UCSD-AML1 (cell line): Measurements from ENCODE around the gene CASZ1.

Source experiments
- DNase-seq: peaks from one replicate; lab custom pipeline; 2025; ENCODE audit not compliant: unreplicated experiment; lab: John Stamatoyannopoulos, UW

CASZ1 gene

DNA sequence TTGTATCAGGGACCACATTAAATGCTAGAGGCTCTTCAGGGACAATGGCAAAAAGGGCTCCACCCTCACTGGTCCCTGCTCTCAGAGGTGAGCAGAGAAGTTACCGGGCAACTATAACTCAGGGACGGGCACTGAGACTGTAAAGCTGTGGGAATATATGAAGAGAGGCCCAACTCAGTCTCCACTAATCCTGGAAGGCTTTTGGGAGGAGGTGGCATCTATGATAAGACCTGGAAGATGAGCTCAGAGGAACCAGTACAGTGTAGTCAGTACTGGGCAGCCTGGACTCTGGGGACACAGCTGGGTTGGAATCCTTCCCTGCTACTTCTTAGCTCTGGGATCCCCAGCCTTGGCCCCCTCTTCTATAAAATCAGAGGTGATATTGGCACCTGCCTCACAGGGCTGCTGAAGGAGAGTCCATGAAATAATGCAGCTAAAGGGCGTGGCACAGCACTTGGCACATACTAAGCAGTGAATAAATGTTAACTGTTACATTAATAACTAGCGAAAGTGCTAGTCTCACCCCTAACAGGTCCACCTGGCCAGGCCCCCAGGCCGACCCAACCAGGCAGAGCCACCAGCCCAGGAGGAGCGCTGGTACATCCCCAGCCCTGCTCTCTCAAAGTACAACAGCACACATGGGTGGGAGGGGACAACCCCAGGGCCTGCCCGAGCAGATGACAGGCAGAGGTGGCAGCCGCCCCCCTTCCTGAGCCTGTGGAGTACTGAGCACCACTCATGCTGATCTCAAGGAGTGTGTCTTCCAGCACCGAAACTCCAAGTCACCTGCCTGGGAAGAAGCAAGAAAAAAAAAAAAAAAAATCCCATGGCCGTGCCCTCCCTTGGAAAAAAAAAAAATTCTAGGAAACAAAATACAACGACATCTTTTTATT is 62.7 kb downstream of the CASZ1 start:
- no peak for DNase-seq

DNA sequence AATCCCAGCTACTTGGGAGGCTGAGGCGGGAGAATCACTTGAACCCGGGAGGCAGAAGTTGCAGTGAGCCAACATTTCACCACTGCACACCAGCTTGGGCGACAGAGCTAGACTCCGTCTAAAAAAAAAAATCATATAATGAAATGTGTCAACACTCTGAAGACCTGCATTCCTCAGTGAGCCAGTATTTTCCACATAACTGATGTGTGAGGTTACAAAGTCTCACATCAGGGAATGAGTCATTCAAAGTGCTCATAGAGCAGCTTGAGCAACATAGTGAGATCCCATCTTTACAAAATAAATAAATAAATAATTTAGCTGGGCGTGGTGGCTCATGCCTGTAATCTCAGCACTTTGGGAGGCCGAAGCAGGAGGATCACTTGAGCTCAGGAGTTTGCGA is 65.5 kb downstream of the CASZ1 start:
- DNase-seq = no peak

DNA sequence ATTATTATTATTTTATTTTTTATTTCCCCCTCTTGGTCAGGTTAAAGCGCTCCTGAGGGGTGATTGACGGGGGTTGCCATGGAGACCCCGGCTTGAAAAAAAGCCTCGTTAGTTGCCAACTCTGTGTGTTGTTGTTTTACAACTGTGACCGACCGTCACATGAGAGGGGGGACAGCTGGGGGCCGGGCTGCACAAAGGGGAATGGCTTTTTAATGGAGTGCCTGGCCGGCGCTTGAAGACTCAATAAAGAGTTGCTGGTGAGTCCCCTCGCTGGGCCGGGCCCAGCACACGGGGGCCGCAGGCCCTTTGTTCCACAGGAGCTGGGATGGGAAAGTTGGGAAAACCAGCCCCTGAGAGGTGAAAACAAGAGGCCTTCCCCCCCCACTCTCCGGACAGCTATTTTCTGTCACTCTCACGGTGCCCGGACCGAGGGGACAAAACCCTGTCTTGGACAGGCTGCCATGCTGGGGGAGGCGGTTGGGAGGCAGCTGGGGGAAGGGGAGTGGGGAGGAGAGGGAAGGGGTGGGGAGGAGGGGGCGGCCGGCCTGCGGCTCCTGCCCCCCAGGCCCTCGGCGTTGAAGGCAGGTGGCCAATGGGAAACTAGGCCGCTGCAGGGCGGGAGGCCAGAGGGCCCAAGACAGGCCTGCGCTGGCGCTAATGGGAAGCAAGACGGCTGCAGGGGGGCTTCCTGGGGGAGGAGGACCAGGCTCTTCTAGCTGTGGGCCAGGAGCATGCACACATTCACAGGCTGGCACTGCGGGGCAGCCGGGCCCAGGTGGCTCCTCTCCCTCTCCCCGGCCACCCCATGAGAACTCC is 67.6 kb downstream of the CASZ1 start:
- no peak for DNase-seq

DNA sequence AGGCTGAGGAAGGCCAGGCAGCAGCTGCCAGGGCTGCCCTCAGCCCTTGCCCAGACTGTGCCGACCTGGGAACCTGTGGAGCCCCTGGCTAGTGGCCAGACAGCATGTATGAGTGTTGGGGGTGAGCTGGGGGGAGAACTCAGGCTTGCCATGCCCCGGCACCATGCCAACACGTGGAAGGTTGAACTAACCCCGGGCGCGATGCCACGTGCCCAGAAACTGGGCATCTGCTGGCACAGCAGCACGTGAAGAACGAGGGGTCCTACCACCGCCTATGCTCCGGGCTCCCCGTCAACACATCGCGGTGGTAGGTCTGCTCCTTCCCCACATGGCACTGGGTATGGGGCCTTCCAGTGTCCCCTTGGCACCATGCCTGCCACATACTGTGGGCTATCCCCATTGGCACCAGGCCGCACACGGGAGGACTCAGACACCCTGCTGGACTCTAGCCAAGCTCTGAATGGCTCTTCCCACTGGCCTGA is 68.7 kb downstream of the CASZ1 start:
- DNase-seq = no peak

- no peak for DNase-seq
Measured at GRCh38 chr1:10726355-10726754, 70.1 kb downstream of the CASZ1 start.

DNA sequence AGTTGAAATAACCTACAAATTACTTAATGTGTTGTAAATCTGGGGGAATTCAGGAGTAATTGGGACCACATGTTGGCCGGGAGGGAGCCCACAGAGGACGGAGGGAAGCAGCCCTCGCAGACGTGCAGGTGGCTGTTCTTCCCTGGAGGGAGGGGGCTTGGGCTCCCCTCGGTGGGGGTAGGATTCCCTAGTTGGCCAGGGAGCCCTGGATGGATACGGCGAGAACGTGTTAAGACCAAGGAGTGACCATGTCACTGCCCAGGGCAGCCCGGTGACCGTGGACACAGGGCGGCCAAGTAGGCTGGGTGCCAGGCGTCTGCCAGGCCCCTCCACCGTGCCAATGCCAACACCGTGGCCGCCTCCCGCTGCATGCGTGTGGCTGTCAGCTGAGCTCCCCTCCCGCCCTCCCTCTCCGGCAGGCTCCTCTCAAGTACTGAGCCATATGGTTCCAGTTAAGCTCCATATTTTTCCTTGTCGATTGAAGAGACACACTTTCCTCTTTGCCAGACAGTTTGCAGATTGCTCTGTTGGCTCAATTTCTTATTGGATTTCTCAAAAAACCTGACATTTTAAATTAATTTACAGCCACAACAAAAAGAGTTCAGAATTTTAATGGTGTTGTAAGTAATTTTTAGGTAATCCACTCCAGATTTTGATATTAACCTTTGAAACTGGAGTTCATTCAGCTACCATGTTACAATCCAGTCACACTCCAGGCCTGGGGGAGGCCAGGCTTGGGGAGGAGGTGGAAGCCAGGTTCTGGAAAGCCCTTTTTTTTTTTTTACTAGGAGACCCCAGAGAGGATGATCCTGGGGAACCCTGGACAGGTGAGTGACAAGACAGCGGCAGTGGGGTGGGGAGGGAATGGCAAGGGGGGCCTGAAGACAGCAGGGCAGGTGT is 71.2 kb downstream of the CASZ1 start:
- DNase-seq = no peak

- no peak for DNase-seq
Measured at GRCh38 chr1:10724511-10724910, 71.9 kb downstream of the CASZ1 start.

- DNase-seq = no peak
Measured at GRCh38 chr1:10724052-10724494, 72.4 kb downstream of the CASZ1 start.

DNA sequence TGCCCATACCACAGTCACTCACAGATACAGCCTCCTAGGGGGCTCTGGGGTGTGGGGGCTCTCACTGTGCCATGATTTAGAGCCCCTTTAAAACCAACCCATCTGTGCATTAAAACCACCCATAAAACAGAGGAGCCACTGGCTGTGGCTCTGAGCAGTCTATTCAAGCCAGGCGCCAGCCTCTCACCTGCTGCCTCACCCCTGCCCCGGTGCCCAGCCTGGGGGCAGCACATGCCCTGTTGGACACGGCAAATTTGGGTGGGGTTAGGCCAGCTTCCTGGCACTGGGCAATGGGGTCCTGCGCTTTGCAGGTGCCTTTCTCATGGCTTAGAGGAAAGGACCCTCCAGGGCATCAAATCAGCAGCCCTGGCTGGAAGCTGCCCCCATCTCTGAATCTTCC is 73.1 kb downstream of the CASZ1 start:
- no peak for DNase-seq

DNA sequence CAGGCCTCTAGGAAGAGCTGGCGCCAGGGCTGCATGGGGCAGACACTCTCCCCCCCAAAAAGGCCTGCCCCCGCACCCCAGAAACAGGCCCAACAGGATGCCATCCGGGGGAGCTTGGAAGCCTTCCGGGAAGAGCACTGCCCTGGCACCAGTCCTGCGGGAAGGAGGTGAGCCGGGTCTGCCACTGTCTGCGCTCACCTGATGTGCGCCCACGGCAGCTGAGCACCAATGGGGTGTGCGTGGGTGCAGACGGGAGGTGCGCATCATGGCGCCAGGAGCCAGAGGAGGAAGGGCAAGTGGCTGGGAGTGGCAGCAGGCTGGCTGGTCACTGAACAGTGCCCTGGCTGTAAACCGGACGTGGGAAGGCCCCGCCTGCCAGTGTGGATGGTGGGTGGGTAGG is 73.6 kb downstream of the CASZ1 start:
- no peak for DNase-seq

- no peak for DNase-seq
Measured at GRCh38 chr1:10721381-10722321, 74.8 kb downstream of the CASZ1 start.

GRCh38 chr1:10720635-10721034 is 75.8 kb downstream of the CASZ1 start:
- no peak for DNase-seq

DNA sequence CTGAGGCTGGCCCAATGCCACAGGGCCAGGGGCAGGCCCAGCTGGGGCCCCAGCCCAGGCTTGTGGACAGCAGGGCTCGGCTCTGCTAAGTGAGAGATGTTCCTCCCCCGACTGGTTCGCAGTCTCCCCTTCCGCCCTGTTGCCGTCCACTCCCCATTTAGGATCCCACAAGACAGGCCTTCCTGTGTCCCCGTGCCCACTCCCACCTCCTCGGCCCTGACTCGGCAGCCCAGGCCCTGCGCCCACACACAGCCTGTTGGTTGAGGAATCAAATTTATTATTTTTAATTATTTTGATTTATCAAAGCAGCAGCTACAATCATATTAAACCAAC is 78.4 kb downstream of the CASZ1 start:
- DNase-seq = no peak

GRCh38 chr1:10717296-10718082 is 79.0 kb downstream of the CASZ1 start:
- DNase-seq = no peak

GRCh38 chr1:10716840-10717239 is 79.6 kb downstream of the CASZ1 start:
- no peak for DNase-seq

GRCh38 chr1:10714337-10715114 is 81.9 kb downstream of the CASZ1 start:
- DNase-seq = no peak

DNA sequence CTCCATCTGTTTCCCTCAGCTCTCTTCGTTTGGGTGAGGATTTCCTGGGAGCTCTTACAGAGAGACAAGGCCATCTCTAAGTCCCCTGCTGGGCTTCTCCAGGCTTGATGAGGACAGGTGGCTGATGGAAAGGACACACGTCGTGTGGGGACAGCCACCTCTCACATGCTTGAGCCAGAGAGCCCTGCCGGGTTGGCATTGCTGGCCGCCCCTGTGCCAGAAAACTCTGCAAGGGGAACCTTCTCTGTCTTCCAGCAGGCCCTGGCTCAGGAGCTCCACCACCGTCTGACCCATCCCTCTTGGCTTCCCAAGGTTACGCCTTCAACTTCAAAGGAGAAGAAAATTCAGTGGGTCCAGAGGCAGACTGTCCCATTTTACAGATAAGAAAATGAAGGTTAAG is 82.8 kb downstream of the CASZ1 start:
- no peak for DNase-seq

DNA sequence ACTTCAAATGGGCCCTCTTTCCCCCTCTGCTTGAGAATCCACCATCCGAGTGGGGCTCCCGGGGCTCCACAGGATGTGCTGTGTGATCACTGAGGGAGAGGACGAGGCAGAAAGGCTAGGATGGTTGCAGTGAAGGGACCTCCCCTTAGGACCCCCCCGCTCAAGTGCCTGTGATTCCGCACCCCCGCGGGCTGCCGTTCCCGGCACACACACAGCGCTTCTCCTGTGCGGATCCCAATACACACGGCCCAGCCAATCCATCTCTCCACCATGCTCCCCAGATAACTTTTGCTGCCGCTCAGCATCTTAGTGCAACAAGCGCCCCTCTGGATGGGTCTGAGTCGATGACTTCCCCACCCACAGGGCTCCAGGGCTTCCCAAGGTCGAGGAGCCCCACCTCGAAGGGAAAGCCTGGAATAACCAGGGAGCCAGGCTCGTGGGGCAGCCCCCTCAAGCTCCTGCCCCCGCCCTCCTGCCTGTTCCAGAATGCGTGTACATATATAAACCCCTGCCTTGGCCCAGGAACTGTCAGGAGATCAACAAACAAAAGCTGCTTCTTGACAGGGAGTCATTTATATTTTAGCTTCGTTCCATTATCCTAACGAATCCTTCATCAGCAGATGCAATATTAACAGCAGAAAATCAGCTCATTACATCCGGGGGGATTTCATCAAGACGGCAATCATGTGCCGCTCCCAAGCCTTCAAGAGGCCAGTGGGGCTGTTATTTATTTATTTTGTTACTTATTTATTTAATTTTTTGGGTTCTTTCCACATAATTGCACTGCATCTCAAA is 83.7 kb downstream of the CASZ1 start:
- DNase-seq = no peak
